Memory B cell (primary cell): ENCODE data around the gene EPB41L5.
"Not testable (repeated sequence)": the region's sequence is repeated elsewhere in the genome, so short reads cannot be mapped to it uniquely, and the experiment has no call there.

Experiments used
- ATAC-seq: fragments of 150-1000 bp; cut with Tn5 transposase; 2 replicates; pipeline ENCODE4 v1.10.0; 2021; ENCODE audit warnings: low read depth, mild to moderate bottlenecking, moderate library complexity
- DNase-seq, 2 donors: peaks; one replicate each; pipeline ENCODE4 v3.0.0; 2022; ENCODE audit warnings: low spot score in 2 of 2
- H3K27ac Mint-ChIP-seq: one replicate; pipeline ENCODE4 v1.8.0; 2022; ENCODE audit warnings: mild to moderate bottlenecking, moderate library complexity, mixed read lengths
- H3K27me3 Mint-ChIP-seq: one replicate; pipeline ENCODE4 v1.8.0; 2022; ENCODE audit warnings: mixed read lengths
- H3K36me3 Mint-ChIP-seq: one replicate; pipeline ENCODE4 v1.8.0; 2022; ENCODE audit warnings: mild to moderate bottlenecking, mixed read lengths
- H3K4me1 Mint-ChIP-seq: one replicate; pipeline ENCODE4 v1.8.0; 2022; ENCODE audit warnings: mixed read lengths
- H3K4me3 Mint-ChIP-seq: one replicate; pipeline ENCODE4 v1.8.0; 2022; ENCODE audit warnings: mild to moderate bottlenecking, moderate library complexity, mixed read lengths
- H3K9me3 Mint-ChIP-seq: one replicate; pipeline ENCODE4 v1.8.0; 2022; ENCODE audit warnings: mixed read lengths

The EPB41L5 gene

DNA sequence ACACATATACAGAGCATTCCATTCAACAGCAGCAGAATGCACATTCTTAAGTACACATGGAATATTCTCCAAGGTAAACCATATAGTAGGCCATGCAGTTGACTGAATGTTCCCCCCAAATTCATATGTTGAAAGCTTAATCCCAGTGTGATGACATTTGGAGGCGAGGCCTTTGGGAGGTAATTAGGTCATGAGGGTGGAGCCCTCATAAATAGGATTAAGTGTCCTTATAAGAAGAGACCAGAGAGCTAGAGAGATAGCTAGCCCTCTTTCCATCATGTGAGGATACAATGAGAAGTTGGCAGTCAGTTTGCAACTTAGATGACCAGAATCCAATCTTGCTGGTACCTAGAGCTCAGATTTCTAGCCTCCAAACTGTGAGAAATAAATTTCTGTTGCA is 182.7 kb downstream of the EPB41L5 start:
- Mint-ChIP-seq H3K27me3 (no peaks in the 10 kb centered on the region), H3K9me3 (peaks cover 23% of the 10 kb centered on the region), H3K4me3 (no peak overlapping the region), H3K27ac (no peak overlapping the region), H3K4me1 (no peaks in the 10 kb centered on the region), H3K36me3 (peaks cover 20% of the 10 kb centered on the region)
- DNase-seq = no peak
- ATAC-seq = no peak

DNA sequence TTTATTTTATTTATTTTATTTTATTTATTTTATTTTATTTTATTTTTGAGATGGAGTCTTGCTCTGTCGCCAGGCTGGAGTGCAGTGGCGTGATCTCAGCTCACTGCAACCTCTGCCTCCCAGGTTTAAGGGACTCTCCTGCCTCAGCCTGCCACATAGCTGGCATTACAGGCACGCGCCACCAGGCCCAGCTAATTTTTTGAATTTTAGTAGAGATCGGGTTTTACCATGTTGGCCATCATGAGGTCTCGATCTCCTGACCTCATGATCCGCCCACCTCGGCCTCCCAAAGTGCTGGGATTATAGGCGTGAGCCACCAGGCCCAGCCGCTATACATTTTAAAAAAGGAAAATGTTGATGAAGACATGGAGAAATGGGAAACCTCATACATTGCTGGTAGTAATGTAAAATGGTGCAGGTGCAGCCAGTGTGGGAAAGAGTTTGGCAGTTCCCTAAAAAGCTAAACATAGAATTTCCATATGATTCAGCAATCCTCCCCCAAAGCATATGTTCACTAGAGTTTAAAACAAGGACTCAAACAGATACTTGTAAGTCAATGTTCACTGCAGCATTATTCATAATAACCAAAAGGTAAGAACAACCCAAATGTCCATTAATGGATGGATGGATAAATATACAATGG is 187.1 kb downstream of the EPB41L5 start:
- not testable (repeated sequence) for ATAC-seq, H3K27me3 Mint-ChIP-seq, H3K4me3 Mint-ChIP-seq, DNase-seq, H3K27ac Mint-ChIP-seq, H3K4me1 Mint-ChIP-seq
- Mint-ChIP-seq H3K9me3 (peaks cover 11% of the 10 kb centered on the region), H3K36me3 (peaks cover 11% of the 10 kb centered on the region)

DNA sequence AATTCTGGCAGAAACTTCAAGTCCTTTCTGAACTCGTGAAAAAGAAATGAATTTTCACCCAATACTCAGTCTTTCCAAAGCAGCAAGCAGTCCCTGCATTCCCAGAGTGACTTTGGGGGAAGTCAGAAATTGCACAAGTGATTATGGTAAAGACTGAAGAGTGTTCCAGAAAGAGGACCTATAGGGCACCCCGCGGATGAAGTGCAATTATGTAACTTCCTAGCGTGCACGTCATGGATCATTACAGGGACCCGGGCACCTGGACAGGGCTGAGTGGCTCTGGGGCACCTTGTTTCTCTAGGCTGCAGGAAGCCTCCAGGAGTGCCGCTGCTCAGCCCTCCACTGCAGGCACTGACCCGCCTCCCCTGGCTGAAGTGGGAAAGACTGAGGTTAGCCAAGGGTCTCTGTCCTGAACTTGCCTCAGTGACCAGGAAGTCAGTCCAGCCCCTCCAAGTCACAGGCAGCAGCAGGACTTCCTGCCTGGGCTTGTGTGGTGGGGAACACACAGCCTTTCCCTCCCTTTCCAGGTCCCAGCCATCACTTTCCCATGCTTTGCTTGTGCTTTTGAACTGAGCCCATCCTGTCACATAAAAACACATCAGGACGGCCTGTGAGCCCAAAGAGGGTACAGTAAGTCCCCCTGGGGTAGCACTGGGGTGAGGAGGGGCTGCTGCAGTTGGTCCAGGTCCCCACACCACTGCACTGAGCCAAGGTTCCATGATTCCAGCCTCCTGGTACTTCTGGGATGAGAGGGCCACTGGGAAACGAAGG is 190.6 kb downstream of the EPB41L5 start:
- H3K27ac Mint-ChIP-seq = no peak overlapping the region
- no peaks in the 10 kb centered on the region for H3K27me3 Mint-ChIP-seq
- DNase-seq = no peak
- H3K36me3 Mint-ChIP-seq = peaks cover 2% of the 10 kb centered on the region
- H3K9me3 Mint-ChIP-seq = peaks cover 2% of the 10 kb centered on the region
- no peak for ATAC-seq
- H3K4me3 Mint-ChIP-seq = no peak overlapping the region
- H3K4me1 Mint-ChIP-seq = no peaks in the 10 kb centered on the region

DNA sequence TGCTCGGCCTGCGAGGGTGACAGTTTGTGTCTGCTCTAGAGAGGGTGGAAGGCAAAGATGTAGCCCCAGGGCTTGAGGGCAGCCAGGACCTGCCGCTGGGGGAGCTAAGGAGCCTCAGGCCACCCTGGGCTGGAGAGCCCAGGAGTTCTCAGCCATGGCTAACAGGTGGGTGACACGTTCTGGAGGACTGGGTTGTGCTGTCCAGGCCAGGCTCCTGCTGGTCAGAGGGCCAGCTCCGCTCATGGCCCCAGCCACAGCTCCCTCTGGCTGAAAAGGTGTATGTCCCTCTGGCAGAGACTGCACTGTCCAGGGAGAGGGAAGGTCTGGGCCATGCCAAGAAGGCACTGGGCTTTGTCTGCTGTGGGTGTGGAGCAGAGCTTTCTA is 191.1 kb downstream of the EPB41L5 start:
- Mint-ChIP-seq H3K27ac (no peak overlapping the region), H3K4me3 (no peak overlapping the region), H3K9me3 (no peaks in the 10 kb centered on the region), H3K27me3 (no peaks in the 10 kb centered on the region), H3K36me3 (no peaks in the 10 kb centered on the region), H3K4me1 (no peaks in the 10 kb centered on the region)
- DNase-seq = no peak
- ATAC-seq = no peak

DNA sequence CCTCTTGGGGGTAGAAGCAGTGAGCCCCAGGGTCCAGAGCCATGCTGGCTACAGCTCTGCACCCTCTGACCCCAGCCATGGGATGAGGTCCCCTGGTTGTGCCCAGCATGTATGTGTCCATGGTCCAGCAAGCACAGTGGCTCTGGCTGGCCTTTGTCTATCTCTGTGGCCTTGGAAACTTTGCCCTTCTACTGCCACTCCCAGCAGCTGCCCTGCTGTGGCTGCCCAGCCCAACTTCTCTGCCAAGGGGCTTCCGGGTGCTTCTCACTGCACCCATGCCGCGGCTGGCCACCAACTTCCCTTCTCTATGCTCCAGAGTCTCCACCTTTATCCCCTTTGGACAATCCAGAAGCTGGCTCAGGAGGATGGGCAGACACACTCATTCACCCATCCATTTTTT is 191.5 kb downstream of the EPB41L5 start:
- Mint-ChIP-seq H3K4me3 (no peak overlapping the region), H3K4me1 (no peaks in the 10 kb centered on the region), H3K36me3 (no peaks in the 10 kb centered on the region), H3K27ac (no peak overlapping the region), H3K27me3 (no peaks in the 10 kb centered on the region), H3K9me3 (no peaks in the 10 kb centered on the region)
- ATAC-seq (no peak), DNase-seq (no peak)

DNA sequence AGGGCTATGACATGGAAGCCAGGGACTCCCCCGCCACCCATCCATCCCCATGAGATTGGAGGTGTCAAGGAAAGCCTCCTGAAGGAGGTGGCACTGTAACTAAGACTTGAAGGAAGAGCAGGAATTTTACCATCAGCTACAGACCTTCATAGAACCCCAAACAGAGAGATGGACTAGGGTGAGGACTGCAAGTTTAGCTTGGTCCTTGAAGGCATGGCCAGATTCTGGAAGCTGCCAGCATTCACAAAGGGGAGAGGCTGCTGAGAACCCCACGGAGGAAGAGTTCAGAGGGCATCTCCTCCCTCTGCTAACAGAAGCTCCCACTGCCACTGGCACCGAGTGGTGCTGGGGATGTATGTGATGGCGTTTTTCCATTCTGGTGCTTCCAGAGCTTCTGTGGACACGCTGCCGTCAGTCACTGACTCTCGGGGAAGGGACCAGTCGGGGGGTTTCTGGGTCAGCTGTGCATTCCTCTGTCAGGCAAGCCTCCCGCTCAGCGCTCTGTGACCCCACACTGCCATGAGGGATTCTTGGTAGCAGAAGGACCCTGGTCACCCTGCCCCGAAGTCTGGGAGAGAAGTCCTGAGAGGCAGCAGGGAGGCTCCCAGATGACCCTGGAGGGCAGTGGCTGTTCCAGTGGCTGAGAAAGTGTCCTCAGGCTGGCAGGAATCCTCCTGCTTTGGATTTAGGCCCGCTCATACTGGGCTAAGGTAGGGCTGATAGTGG is 192.2 kb downstream of the EPB41L5 start:
- ATAC-seq = no peak
- no peak for DNase-seq
- no peak overlapping the region for H3K4me3 Mint-ChIP-seq
- H3K36me3 Mint-ChIP-seq = no peaks in the 10 kb centered on the region
- H3K4me1 Mint-ChIP-seq = peaks cover 4% of the 10 kb centered on the region
- no peaks in the 10 kb centered on the region for H3K27me3 Mint-ChIP-seq
- H3K9me3 Mint-ChIP-seq = no peaks in the 10 kb centered on the region
- H3K27ac Mint-ChIP-seq = peak overlapping the region; percentile 33

DNA sequence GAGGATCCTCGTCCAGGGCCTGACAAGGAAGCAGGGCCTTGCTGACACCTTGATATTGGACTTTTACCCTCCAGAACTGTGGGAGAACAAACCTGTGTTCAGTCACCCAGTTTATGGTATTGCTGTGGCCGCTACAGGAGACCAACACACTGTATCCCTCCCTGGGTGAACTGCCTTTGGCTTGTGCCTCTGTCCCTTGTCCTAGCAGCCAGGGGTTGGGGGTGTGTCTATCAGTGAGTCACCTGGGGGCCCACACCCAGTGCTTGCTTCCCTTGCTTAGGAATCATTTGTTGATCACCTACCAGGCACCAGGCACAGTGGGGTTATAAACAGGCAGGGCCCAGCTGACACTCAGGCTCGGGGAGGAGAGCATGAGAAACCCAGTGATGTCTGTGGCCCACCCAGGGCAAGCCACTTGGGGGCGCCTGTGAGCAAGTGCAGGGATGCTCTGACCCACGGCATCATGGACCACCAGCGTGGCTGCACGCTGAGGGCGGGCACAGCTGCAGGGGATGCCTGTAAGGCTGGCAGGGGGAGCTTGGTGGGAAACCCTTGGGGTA is 193.2 kb downstream of the EPB41L5 start:
- Mint-ChIP-seq H3K27ac (peak overlapping the region; percentile 33), H3K4me1 (peaks cover 4% of the 10 kb centered on the region), H3K9me3 (no peaks in the 10 kb centered on the region), H3K36me3 (no peaks in the 10 kb centered on the region), H3K27me3 (no peaks in the 10 kb centered on the region), H3K4me3 (no peak overlapping the region)
- DNase-seq (no peak), ATAC-seq (peak; percentile 35)

DNA sequence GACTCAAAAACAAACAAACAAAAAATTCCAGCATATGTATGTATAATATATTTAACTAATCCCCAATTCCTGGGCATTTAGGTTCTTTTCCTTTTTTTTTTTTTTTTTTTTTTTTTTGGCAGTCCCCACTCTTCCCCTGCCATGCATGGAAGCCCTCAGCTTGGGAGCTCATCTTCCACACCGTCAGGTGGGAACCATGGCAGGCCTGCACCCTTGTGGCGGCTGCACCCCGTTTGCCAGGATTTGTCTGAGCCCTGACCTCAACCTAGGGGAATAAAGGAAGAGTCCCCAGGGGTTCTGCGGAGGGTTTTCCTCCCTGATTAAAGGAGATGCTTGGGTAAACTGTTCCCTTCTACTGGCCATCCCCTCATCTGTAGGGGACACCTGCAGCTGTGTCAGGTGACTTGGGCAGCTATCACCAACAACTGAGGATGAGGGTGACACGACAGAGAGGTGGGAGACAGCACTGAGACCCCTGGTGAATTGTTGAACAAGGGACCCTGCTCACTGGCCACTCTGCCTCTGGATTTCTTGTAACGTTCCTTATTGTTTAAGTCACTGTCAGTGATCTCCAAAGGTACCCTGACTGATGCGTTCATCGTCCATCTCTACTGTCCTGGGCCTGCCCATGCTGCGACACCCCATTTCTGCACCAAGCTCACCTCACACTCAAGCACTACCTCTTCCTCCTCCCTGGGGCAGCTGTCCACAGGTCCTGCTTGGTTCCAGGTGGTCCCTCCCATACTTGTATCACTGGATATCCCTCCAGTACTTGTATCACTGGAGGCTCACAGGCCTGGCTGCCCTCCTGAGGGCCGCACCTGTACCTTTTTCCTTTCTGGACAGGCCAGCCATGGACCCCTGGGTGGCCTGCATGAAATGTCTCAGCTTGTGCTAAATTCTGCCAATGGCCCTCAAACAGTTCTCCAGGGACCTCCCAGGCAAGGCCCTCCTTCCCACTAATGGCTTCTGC is 195.8 kb downstream of the EPB41L5 start:
- Mint-ChIP-seq H3K27me3 (no peaks in the 10 kb centered on the region), H3K9me3 (no peaks in the 10 kb centered on the region), H3K27ac (peak overlapping the region; percentile 24), H3K4me3 (no peak overlapping the region), H3K36me3 (no peaks in the 10 kb centered on the region), H3K4me1 (peaks cover 4% of the 10 kb centered on the region)
- no peak for DNase-seq
- ATAC-seq = no peak

DNA sequence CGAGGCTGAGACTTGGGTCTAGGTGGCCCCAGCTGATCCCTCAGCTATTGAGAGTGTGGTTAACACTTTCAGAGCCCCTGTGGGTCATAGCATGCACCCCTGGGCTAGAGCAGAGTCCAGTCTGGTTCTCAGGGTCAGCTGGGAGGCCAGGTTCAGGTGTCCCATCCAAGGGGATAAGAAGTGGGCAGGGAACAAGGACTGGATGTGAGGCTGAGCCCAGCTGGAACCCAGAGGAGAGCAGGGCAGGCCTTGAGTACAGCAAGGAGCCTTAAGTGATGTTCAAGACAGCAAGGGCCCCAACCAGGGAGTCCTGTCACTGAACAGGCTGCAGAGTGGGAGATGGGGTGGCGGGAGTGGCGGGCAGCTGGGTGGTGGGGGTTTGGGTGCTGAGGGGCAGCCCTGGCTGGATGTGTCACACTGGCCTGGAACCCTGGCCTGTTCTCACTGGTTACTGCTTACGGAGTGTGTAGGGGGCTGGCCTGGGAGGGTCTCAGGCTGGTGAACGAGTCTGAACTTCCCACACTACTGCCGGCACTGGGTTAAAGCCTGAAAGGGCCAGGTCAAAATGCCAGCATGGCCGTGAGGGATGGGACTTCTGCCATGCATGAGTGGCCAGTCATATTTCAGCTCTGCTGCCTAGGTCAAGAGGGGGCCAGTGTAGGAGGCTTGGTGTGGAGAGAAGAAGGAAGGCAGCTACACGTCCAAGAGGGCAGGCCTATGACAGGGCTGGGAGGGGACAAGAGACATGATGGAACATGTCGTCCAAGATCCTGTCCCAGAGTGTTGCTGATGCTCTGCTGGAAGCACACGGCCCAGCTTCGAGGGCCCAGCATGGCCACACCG is 196.8 kb downstream of the EPB41L5 start:
- Mint-ChIP-seq H3K27me3 (no peaks in the 10 kb centered on the region), H3K27ac (peak overlapping the region; percentile 24), H3K9me3 (no peaks in the 10 kb centered on the region), H3K4me3 (no peak overlapping the region), H3K36me3 (no peaks in the 10 kb centered on the region), H3K4me1 (peaks cover 4% of the 10 kb centered on the region)
- DNase-seq = no peak
- no peak for ATAC-seq

DNA sequence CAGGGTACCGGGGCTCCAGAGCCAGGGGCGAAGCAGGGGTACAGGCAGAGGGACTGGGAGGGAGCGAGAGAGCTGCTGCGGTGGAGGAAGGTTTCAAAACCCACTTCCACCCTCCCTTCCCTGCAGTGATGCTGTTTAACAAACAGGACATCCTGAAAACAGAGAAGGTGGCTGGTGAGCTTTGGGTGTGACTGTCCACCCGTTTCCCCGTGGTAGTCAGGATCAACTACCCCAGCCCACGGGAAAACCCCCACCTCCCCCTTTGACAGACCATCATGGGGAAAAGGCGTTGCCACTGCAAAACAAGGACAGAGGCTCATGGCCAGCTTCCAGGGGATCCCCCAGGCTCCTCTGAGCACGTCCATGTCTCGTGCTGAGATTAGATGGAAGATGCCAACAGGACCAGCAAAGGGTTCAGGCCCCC is 197.4 kb downstream of the EPB41L5 start:
- Mint-ChIP-seq H3K36me3 (no peaks in the 10 kb centered on the region), H3K9me3 (no peaks in the 10 kb centered on the region), H3K27ac (no peak overlapping the region), H3K4me1 (peaks cover 4% of the 10 kb centered on the region), H3K27me3 (no peaks in the 10 kb centered on the region), H3K4me3 (no peak overlapping the region)
- DNase-seq (no peak), ATAC-seq (no peak)

DNA sequence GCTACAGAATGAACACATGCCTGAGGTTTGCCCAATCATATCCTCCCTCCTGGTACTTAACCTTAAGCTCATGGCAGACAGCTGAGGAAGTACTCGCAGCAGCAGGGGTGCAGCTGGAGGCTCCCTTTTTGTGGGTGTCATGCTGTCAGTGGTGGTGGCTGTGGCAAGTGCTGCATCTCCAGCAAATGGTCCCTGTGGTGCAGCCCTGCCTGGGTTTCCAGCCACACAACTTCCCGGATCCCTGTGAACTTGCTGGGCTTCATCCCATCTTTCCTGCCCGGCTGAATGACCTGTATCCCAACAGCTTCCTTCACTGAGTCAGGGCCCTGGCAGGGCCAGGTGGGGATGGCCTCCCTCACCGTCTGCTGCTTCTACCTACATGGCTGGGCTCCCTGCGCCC is 205.3 kb downstream of the EPB41L5 start:
- Mint-ChIP-seq H3K36me3 (peaks cover 19% of the 10 kb centered on the region), H3K9me3 (peaks cover 2% of the 10 kb centered on the region), H3K4me3 (no peak overlapping the region), H3K27ac (no peak overlapping the region), H3K27me3 (no peaks in the 10 kb centered on the region), H3K4me1 (peaks cover 29% of the 10 kb centered on the region)
- DNase-seq (no peak), ATAC-seq (no peak)

DNA sequence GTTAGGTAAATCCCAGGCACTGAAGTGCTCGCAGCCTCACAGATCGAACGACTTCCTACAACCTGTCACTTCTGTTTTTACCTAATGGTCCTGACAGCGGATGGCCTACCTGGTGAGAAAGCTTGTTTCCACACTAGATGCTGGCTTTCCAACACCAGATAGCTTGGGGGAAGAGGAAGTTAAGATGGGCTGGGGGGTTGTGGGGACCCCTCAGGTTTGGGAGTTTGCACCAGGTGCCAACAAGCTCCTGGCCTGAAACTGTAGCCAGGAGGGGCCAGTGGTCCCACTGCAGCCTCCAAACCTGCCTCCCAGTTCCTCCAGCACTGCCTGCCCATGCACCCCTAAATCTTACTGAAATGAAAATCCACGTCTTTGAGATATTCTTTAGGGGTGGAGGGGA is 206.4 kb downstream of the EPB41L5 start:
- no peak overlapping the region for H3K4me3 Mint-ChIP-seq
- H3K27ac Mint-ChIP-seq = no peak overlapping the region
- ATAC-seq = no peak
- H3K9me3 Mint-ChIP-seq = peaks cover 2% of the 10 kb centered on the region
- DNase-seq = no peak
- H3K4me1 Mint-ChIP-seq = peaks cover 34% of the 10 kb centered on the region
- no peaks in the 10 kb centered on the region for H3K27me3 Mint-ChIP-seq
- H3K36me3 Mint-ChIP-seq = peaks cover 19% of the 10 kb centered on the region

DNA sequence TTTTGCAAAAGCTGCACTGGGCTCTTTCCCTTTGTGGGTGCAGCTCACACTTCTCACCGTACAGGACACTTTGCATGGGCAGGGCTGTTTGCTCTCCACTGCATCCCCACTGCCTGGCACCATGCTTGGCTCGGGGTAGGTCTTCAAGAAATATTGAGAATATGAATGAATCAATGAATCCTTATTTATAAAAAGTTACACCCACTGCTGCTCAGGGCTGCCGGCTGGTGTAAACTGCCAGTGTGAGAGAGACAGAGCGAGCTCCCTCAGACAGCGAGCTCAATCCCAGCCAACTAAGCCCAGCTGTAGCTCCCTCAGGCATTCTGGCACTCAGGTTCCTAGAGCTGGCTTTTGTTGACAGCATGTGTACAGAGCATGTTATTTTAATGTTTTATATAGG is 206.9 kb downstream of the EPB41L5 start:
- no peak for ATAC-seq
- Mint-ChIP-seq H3K4me1 (peaks cover 39% of the 10 kb centered on the region), H3K36me3 (peaks cover 19% of the 10 kb centered on the region), H3K9me3 (peaks cover 2% of the 10 kb centered on the region), H3K27me3 (no peaks in the 10 kb centered on the region), H3K4me3 (no peak overlapping the region), H3K27ac (no peak overlapping the region)
- DNase-seq = no peak
